Measurements from ENCODE around the gene CTIF. TPM values are rescaled to one million over a fixed set of nuclear protein-coding genes. Genes with fewer than 3 reads are reported as not detected.

Gene CTIF
- total RNA-seq, 1 experiment from 2014 or later, result 5.8 TPM

- CTCF ChIA-PET, result no interaction called here
- no peaks in the 10 kb centered on the region for H3K4me1 ChIP-seq (ENCODE audit: insufficient read depth, low read length)
- intact Hi-C loops (cut with micrococcal nuclease), result no loop called here
- no peak overlapping the region for H3K4me2 ChIP-seq (ENCODE audit: low read length)
- POLR2A ChIA-PET (ENCODE audit: unreplicated experiment), result no interaction called here
- no peaks in the 10 kb centered on the region for H3K79me2 ChIP-seq (ENCODE audit: low read length)
- no peak overlapping the region for H3K9ac ChIP-seq (ENCODE audit: low read length)
- no peak overlapping the region for H2AFZ ChIP-seq (ENCODE audit: low read length)
- H3K27ac ChIP-seq (ENCODE audit: low read length), result no peak overlapping the region
- no peaks in the 10 kb centered on the region for H3K9me3 ChIP-seq (ENCODE audit: low read length)
- H3F3A ChIP-seq (ENCODE audit: low read length, unreplicated experiment), result no peaks in the 10 kb centered on the region
- no peaks in the 10 kb centered on the region for H3K9me2 ChIP-seq (replicated peaks; ENCODE audit: low read length)
- no TSS peak for BruUV-seq (replicated peaks)
- TF ChIP-seq CTCF (conservative IDR thresholded peaks at IDR 0.05; ENCODE audit: low read depth, low read length) (no peak), EZH2 (IDR thresholded peaks at IDR 0.05; ENCODE audit: low read length, unreplicated experiment) (no peak), EZH2phosphoT487 (IDR thresholded peaks at IDR 0.05; ENCODE audit: borderline replicate concordance, low read length) (no peak)
- no peaks in the 10 kb centered on the region for H4K20me1 ChIP-seq (ENCODE audit: low read length)
- no peak overlapping the region for H3K4me3 ChIP-seq (ENCODE audit: low read length)
- H3K27me3 ChIP-seq (ENCODE audit: low read length), result no peaks in the 10 kb centered on the region
- H3K36me3 ChIP-seq (ENCODE audit: low read depth, low read length), result no peaks in the 10 kb centered on the region
- DNase-seq (no peak), ATAC-seq (no peak)
Observed at GRCh38 chr18:48657447-48658120, 118.8 kb downstream of the CTIF start.

GRCh38 chr18:48658721-48659120 lies 119.9 kb downstream of the CTIF start:
- Histone ChIP-seq H3F3A (ENCODE audit: low read length, unreplicated experiment) (no peaks in the 10 kb centered on the region), H3K9me2 (replicated peaks; ENCODE audit: low read length) (no peaks in the 10 kb centered on the region), H3K79me2 (ENCODE audit: low read length) (no peaks in the 10 kb centered on the region), H3K9me3 (ENCODE audit: low read length) (no peaks in the 10 kb centered on the region), H3K4me2 (ENCODE audit: low read length) (no peak overlapping the region), H3K36me3 (ENCODE audit: low read depth, low read length) (no peaks in the 10 kb centered on the region), H3K27ac (ENCODE audit: low read length) (no peak overlapping the region), H3K9ac (ENCODE audit: low read length) (no peak overlapping the region), H3K4me3 (ENCODE audit: low read length) (no peak overlapping the region), H4K20me1 (ENCODE audit: low read length) (no peaks in the 10 kb centered on the region), H3K4me1 (ENCODE audit: insufficient read depth, low read length) (no peaks in the 10 kb centered on the region), H3K27me3 (ENCODE audit: low read length) (no peaks in the 10 kb centered on the region), H2AFZ (ENCODE audit: low read length) (no peak overlapping the region)
- ChIA-PET POLR2A (ENCODE audit: unreplicated experiment) (no interaction called here), CTCF (no interaction called here)
- no TSS peak for BruUV-seq (replicated peaks)
- ATAC-seq, result no peak
- intact Hi-C loops (cut with micrococcal nuclease), result no loop called here
- no peak for TF ChIP-seq EZH2 (IDR thresholded peaks at IDR 0.05; ENCODE audit: low read length, unreplicated experiment)
- no peak for TF ChIP-seq EZH2phosphoT487 (IDR thresholded peaks at IDR 0.05; ENCODE audit: borderline replicate concordance, low read length)
- no peak for TF ChIP-seq CTCF (conservative IDR thresholded peaks at IDR 0.05; ENCODE audit: low read depth, low read length)
- no peak for DNase-seq

- DNase-seq (no peak), ATAC-seq (no peak)
- no TSS peak for BruUV-seq (replicated peaks)
- Histone ChIP-seq H3F3A (ENCODE audit: low read length, unreplicated experiment) (no peaks in the 10 kb centered on the region), H3K9ac (ENCODE audit: low read length) (no peak overlapping the region), H3K27ac (ENCODE audit: low read length) (no peak overlapping the region), H4K20me1 (ENCODE audit: low read length) (no peaks in the 10 kb centered on the region), H3K27me3 (ENCODE audit: low read length) (no peaks in the 10 kb centered on the region), H3K4me3 (ENCODE audit: low read length) (no peak overlapping the region), H3K79me2 (ENCODE audit: low read length) (no peaks in the 10 kb centered on the region), H3K4me1 (ENCODE audit: insufficient read depth, low read length) (no peaks in the 10 kb centered on the region), H3K36me3 (ENCODE audit: low read depth, low read length) (no peaks in the 10 kb centered on the region), H2AFZ (ENCODE audit: low read length) (no peak overlapping the region), H3K9me2 (replicated peaks; ENCODE audit: low read length) (no peaks in the 10 kb centered on the region), H3K4me2 (ENCODE audit: low read length) (no peak overlapping the region), H3K9me3 (ENCODE audit: low read length) (no peaks in the 10 kb centered on the region)
- no peak for TF ChIP-seq EZH2phosphoT487 (IDR thresholded peaks at IDR 0.05; ENCODE audit: borderline replicate concordance, low read length)
- no peak for TF ChIP-seq CTCF (conservative IDR thresholded peaks at IDR 0.05; ENCODE audit: low read depth, low read length)
- TF ChIP-seq EZH2 (IDR thresholded peaks at IDR 0.05; ENCODE audit: low read length, unreplicated experiment), result no peak
- POLR2A ChIA-PET (ENCODE audit: unreplicated experiment), result no interaction called here
- CTCF ChIA-PET, result no interaction called here
- intact Hi-C loops (cut with micrococcal nuclease), result no loop called here
Observed at GRCh38 chr18:48659188-48660009, 120.6 kb downstream of the CTIF start.
